Embryonic facial prominence (tissue), 1 donor: ENCODE data around the gene IKZF3.
"Not testable (repeated sequence)": the region's sequence is repeated elsewhere in the genome, so short reads cannot be mapped to it uniquely, and the experiment has no call there.

ENCODE experiments used
- DNase-seq: peaks from one replicate; pipeline ENCODE4 v3.0.0-alpha.2; 2016; ENCODE audit errors: extremely low spot score

The IKZF3 gene

DNA sequence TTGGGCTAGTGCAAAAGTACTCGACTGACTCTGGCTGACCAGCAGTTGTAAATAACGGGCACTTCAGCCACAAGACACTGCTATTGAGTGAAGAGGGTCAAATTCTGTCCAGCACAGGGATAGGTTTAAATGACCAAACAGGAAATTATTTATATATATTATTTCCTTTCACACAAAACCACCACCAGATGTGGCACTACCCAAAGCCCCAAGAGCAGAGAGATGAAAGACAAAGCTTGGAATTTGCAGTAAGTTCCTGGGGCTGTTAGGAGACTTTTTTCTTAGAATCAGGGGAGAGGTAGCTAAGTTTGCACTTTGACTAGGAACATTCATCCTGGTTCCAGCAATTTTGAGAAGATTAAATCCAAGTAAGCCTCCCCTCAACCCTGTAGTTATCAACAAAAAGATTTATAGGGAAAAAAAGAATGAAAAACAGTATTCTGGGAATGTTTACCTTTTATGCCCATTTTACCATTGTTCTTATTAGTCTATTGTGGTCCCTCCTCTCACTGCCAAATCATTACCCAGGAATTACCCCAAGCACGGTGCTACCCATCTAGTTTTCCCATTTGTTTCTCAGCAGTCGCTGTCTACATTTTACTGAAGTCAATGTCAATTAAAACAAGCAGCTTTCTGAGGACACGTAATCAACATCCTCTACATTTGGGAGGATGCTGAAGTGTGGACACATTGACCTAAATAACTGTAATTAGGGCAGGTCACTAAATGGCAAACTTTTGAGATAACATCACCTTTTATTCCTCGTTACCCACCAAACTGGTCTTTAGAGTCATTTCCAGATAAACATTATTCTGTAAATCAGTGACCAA is 82.9 kb downstream of the IKZF3 start:
- no peak for DNase-seq

GRCh38 chr17:39777534-39778365 is 86.4 kb downstream of the IKZF3 start:
- DNase-seq: no peak

DNA sequence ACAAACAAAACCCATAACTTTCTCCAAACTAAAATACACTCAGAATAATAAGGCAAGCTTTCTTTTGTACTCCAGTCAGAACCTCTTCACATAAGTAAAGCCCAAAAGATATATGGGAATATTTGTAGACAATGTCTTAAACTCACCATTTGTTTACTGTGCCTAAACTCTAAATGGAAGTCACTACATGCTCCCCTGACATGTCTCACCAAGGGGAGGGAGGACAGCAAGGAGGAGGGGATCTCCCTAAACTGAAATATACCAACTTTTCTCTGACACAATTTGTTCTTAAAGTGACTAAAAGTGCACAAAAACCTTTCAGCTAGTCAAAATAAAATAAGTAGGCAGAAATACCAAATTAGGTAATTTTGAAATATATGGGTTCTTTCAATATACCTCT is 87.9 kb downstream of the IKZF3 start:
- DNase-seq: no peak

DNA sequence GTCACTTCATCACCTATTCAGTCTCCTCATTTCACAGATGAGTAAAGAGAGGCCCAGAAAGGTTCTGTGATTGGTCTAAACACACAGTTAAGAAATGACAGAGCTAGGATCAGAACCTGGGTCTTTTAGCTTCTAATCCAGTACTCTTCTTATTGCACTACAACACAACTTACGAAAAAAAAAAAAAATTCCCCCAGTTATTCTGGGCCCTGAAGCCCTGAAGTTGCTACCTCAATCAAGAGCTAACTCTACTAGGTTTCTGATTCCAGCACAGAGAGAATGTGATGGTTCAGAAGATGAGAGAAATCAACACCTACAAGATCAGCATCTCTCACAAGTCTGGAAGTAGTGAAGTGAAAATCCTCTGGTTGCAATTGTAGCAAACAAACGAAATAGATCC is 89.1 kb downstream of the IKZF3 start:
- DNase-seq: no peak

DNA sequence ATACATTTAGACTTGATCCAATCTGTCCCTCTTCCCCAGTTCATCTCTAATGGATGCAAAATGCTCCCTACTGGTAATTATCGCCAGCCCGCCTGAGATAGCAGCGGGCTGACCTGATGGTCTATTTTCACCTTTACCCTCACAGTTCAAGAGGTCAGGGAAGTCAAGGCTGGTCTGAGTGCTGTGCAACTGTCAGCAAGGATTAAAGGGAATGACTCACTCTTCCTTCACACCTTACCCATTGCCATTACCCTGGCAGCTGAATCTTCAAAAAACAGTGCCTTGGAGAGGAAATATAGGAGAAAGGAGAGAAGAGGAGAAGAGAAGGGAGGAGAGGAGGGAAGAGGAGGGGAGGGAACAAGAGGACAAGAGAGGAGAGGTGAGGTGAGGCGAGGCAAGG is 90.1 kb downstream of the IKZF3 start:
- DNase-seq: no peak

DNA sequence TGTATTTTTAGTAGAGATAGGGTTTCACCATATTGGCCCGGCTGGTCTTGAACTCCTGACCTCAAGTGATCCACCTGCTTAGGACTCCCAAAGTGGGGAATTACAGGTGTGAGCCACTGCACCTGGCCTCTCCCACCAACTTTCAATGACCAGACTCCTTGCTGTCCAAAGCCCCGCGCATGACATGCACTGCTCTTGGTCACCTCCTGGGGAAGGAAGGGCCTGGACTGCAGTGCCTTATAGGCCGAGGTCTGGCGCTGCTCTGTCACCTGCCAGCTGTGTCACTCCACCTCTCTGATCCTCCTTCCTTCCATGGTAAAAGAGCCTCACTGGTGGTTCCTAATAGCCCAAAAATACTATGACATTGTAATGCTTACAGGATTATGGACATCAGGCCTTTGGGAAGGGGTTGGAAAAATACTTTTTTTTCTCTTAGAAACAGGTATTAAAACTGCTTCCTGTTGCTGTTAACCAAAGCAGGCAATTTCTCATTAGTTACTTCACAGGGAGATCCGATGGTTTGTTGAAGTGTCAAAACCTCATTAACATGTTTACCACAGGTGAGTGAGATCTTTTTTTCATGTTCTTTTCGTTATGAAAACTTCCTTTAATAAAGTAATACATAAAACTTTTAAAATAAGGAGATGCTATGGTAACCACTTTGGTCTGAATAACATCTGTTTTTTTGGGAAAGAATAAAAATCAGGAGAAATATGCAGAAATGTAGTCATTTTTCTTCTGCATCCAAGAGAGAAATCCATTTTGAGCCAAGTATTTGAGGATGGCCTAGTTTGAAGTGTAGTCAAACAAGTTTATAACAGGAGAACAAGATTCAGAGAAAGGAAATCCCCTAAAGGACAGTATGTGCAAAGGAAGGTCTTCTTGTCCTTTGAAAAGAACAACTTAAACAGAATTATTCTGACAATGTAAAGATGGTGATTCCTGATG is 90.9 kb downstream of the IKZF3 start:
- no peak for DNase-seq

DNA sequence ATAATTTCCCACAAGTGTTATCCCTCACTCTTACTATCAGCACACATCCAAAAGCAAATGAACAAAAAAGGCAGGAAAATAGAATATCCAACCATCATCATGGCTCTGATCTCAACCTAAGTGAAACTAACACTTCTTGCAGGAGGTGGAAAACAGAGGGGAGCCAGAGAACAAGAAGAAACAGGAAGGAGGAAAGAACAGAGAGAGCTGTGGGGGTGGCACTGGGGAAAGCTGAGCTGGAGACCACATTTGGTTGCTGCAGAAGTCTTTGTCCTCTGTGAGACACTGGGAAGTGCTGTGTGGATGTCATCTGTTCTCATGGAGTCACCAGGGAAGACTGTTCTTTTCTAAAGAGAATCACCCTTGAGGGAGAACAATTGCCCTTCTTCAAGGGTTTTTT is 91.7 kb downstream of the IKZF3 start:
- DNase-seq: no peak

- no peak for DNase-seq
These were observed 94.0 kb downstream of the IKZF3 start for GRCh38 chr17:39769974-39770587.

DNA sequence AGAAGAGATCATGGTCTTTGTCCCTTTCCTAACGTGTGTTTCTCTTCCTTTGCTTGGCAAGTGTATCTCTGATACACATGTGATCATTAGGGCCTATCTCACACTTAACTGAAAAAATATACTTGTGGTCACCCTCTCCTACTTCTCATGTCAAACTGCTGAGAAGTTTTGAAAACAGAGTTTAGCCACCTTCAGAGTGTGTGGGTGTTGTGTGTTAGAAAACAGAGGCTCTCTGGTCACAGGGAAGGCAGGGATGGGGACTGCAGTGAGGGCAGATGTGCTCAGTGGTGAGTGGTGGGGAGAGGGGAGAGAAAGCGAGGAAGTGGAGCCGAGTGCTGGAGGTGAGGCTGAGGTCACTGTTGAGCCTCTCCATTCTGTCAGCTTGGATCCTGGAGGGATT is 97.0 kb downstream of the IKZF3 start:
- DNase-seq: no peak

GRCh38 chr17:39765766-39766165 is 98.3 kb downstream of the IKZF3 start:
- no peak for DNase-seq

DNA sequence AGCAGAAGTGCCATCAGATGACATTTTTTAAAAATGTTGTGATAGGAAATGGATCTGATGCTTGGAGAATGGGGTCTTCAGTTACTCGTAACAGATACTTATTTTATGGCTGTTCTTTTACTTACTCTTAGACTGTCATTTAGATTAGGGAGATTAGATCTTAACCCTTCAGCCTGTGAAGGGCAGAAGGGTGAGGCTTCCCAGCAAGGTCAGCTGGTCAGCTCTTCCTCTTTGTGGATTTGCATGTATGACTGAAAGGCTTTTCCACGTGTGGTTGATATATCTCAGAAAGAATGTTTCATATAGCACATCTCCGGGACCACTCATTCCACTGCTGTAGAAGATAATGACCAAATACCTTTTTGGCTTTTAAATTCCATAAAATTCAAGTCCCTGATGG is 98.9 kb downstream of the IKZF3 start:
- DNase-seq: no peak

DNA sequence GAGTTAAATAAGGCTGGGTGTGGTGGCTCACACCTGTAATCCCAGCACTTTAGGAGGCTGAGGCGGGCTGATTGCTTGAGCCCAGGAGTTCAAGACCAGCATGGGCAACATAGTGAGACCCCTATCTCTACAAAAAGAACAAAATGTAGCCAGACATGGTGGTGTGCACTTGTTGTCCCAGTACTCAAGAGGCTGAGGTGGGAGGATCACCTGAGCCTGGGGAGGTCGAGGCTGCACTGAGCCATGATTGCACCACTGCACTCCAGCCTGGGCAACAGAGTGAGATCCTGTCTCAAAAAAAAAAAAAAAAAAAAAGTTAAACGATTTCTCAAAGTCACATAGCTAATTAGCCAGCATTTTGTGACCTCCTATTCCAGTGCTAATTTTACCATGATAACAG is 99.9 kb downstream of the IKZF3 start:
- DNase-seq: not testable (repeated sequence)

DNA sequence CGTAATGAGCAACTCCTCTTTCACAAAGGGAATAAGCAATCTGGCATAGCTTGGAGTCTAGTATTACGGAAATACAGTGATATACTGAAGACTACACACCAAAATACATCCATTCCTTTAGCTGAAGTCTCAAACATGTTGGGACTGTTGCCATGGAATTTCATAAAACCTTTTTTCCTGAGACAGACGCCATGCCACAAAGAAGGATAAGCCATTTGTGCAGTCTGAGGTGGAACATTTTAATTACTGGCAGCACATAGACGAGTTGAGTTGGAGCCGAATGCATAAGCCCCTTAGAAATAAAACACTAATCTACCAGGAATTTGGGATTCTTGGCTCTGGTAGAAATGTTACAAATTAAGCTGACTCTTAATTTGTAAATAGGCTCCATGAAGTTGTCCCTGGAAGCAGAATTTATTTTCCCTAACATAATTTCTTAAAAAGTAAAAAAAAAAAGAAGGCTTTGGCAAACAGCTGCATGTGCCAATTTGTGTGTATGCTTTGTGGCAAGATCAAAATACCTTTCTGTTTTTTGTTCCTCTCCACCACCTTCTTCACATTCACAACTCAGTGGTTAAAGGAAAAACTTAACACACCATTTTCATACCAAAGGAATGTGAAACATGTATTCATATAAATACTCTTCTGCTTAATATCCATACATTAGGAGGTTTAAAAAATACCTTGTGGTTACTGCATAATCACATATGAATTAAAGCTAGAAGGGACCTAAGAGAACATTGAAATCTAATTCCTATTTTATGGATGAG is 100.9 kb downstream of the IKZF3 start:
- DNase-seq: peak; percentile 27

GRCh38 chr17:39761861-39762496 is 102.1 kb downstream of the IKZF3 start:
- DNase-seq: no peak

GRCh38 chr17:39759204-39759603 is 104.9 kb downstream of the IKZF3 start:
- no peak for DNase-seq

- no peak for DNase-seq
These were observed 105.9 kb downstream of the IKZF3 start for GRCh38 chr17:39757931-39758873.

DNA sequence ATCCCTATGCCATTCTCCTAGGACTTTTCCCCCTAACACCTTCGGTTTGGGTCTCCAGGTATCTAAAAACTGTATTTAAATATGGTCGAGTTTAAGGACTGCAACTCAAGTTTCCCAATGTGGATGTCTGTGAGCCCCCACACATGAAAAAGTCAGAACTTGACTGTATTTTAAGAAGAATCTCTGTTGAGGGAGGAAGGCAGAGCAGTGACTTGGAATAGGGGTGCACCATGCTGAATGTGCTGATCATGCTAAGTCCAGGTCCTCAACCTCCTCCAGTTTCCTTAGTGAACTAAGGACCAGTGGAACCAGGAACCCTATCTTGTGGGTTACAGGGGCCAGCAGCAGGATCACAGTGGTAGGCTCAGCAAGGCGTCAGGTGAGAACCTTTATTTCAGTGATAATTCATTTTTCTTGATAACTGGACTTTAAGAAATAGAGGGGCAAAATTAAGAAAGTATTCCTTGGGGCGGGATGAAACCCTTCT is 106.9 kb downstream of the IKZF3 start:
- DNase-seq: no peak

GRCh38 chr17:39756380-39757079 is 107.6 kb downstream of the IKZF3 start:
- DNase-seq: no peak
